ENCODE measurements around the gene USP6NL. TPM values are rescaled to one million over a fixed set of nuclear protein-coding genes. Genes with fewer than 3 reads are reported as not detected.

USP6NL gene
- total RNA-seq, 1 experiment from 2014 or later = 24.6 TPM

DNA sequence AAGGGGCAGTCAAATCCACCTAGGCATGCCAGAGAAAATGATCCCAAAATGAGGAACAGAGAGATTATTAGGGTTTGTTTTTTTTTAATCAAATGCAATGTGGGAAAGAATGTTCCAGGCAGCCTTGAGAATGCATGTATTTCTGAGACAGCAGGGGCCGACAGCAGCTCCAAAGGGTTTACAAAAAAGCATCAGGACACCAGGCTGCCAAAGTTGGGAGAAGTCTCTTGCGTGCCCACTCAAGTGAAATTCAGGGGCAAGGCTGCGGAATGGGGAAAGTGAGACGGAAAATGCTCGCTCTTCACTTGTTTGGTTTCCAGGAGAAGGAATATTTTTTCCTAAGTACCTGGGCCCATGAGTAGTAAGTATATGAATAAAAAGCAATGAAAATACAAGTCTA is 101.2 kb downstream of the USP6NL start:
- no TSS peak for BruUV-seq (replicated peaks)
- no peaks in the 10 kb centered on the region for H3K9me3 ChIP-seq (ENCODE audit: control insufficient read depth in 1 of 2, insufficient read depth in 1 of 2, low read depth in 1 of 2, low read length in 2 of 2)

DNA sequence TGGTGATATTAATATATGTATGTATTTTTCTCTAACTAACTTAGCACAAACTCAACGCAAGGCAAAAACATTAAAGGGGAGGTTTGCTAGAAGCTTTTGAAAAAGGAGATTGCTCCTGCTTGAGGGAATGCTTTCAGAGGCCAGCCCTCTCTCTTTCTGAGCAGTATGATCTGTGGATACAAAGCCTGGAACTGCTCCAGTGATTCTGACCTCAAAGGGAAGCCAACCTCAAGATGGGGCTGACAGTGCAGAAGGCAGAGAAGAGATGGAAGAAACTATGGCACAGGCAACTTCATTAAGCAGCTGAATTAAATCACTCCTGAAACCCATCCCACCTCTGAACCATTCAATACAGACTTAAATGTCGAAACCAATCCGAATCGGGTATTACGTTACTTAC is 102.4 kb downstream of the USP6NL start:
- ATAC-seq = no peak
- Histone ChIP-seq H3K79me2 (ENCODE audit: insufficient read depth, low read length) (peaks cover 6% of the 10 kb centered on the region; the same call in 1 of the 2 replicates), H4K20me1 (ENCODE audit: insufficient read depth) (no peaks in the 10 kb centered on the region), H3K4me3 (replicated peaks in 1 of 2; ENCODE audit: low read depth in 1 of 2, low read length in 2 of 2) (no peak overlapping the region), H3K27me3 (ENCODE audit: insufficient read depth, low read length) (no peaks in the 10 kb centered on the region), H3K9me3 (ENCODE audit: control insufficient read depth in 1 of 2, insufficient read depth in 1 of 2, low read depth in 1 of 2, low read length in 2 of 2) (no peaks in the 10 kb centered on the region), H2AFZ (ENCODE audit: low read depth, low read length, poor library complexity, severe bottlenecking) (no peak overlapping the region), H3K27ac (ENCODE audit: low read depth, low read length) (no peak overlapping the region), H3K9ac (ENCODE audit: low read length) (no peak overlapping the region), H3K4me1 (ENCODE audit: control insufficient read depth in 1 of 2, insufficient read depth in 2 of 2, low read length in 2 of 2) (no peaks in the 10 kb centered on the region), H3K4me2 (ENCODE audit: low read length) (no peak overlapping the region), H3K9me2 (ENCODE audit: insufficient read depth) (no peaks in the 10 kb centered on the region), H3K36me3 (ENCODE audit: control insufficient read depth in 1 of 2, insufficient read depth in 2 of 2, low read length in 2 of 2) (no peaks in the 10 kb centered on the region)
- ChIA-PET RAD21 (ENCODE audit: low non-redundant PET in 1 of 2, low total read pairs in 2 of 2, uncharacterized antibody in 2 of 2, unreplicated experiment in 2 of 2) (no interaction called here), POLR2A (no interaction called here), CTCF (no interaction called here)
- TSS peak; percentile 9 for BruUV-seq (replicated peaks)
- intact Hi-C loops (cut with micrococcal nuclease) = no loop called here
- DNase-seq (ENCODE audit: low read depth, low spot score) = no peak
- TF ChIP-seq ZFX (IDR thresholded peaks at IDR 0.05) = no peak
- TF ChIP-seq SIN3A (IDR thresholded peaks at IDR 0.05; ENCODE audit: low read depth) = no peak
- TF ChIP-seq TCF7L2 (IDR thresholded peaks at IDR 0.05; ENCODE audit: borderline replicate concordance, extremely low read depth, insufficient read depth, insufficient read length) = no peak
- TF ChIP-seq SP1 (IDR thresholded peaks at IDR 0.05; ENCODE audit: low read depth) = no peak
- TF ChIP-seq EGR1 (IDR thresholded peaks at IDR 0.05; ENCODE audit: low read depth) = no peak
- no peak for TF ChIP-seq CEBPB (IDR thresholded peaks at IDR 0.05; ENCODE audit: low read depth)
- TF ChIP-seq, protein P1, sequence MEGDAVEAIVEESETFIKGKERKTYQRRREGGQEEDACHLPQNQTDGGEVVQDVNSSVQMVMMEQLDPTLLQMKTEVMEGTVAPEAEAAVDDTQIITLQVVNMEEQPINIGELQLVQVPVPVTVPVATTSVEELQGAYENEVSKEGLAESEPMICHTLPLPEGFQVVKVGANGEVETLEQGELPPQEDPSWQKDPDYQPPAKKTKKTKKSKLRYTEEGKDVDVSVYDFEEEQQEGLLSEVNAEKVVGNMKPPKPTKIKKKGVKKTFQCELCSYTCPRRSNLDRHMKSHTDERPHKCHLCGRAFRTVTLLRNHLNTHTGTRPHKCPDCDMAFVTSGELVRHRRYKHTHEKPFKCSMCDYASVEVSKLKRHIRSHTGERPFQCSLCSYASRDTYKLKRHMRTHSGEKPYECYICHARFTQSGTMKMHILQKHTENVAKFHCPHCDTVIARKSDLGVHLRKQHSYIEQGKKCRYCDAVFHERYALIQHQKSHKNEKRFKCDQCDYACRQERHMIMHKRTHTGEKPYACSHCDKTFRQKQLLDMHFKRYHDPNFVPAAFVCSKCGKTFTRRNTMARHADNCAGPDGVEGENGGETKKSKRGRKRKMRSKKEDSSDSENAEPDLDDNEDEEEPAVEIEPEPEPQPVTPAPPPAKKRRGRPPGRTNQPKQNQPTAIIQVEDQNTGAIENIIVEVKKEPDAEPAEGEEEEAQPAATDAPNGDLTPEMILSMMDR (IDR thresholded peaks at IDR 0.05 in 2 of 3, conservative IDR thresholded peaks at IDR 0.05 in 1 of 3; ENCODE audit: borderline replicate concordance in 1 of 3, insufficient read depth in 1 of 3, low read depth in 2 of 3, low read length in 2 of 3) = no peak
- no peak for TF ChIP-seq JUND (IDR thresholded peaks at IDR 0.05)
- no peak for TF ChIP-seq YY1 (IDR thresholded peaks at IDR 0.05; ENCODE audit: extremely low read depth, insufficient replicate concordance, low read depth, low read length)
- TF ChIP-seq ZNF274 (IDR thresholded peaks at IDR 0.05; ENCODE audit: low read depth, low read length) = no peak
- TF ChIP-seq, protein P2, sequence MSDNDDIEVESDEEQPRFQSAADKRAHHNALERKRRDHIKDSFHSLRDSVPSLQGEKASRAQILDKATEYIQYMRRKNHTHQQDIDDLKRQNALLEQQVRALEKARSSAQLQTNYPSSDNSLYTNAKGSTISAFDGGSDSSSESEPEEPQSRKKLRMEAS (IDR thresholded peaks at IDR 0.05) = no peak
- no peak for TF ChIP-seq SRF (IDR thresholded peaks at IDR 0.05; ENCODE audit: low read depth)
- TF ChIP-seq, protein P3, sequence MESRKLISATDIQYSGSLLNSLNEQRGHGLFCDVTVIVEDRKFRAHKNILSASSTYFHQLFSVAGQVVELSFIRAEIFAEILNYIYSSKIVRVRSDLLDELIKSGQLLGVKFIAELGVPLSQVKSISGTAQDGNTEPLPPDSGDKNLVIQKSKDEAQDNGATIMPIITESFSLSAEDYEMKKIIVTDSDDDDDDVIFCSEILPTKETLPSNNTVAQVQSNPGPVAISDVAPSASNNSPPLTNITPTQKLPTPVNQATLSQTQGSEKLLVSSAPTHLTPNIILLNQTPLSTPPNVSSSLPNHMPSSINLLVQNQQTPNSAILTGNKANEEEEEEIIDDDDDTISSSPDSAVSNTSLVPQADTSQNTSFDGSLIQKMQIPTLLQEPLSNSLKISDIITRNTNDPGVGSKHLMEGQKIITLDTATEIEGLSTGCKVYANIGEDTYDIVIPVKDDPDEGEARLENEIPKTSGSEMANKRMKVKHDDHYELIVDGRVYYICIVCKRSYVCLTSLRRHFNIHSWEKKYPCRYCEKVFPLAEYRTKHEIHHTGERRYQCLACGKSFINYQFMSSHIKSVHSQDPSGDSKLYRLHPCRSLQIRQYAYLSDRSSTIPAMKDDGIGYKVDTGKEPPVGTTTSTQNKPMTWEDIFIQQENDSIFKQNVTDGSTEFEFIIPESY (IDR thresholded peaks at IDR 0.05; ENCODE audit: extremely low read depth, insufficient replicate concordance, low read length) = no peak
- TF ChIP-seq FOSL1 (IDR thresholded peaks at IDR 0.05; ENCODE audit: low read depth) = no peak

More for the DNA sequence above, 101.2 kb downstream of the USP6NL start:
- Histone ChIP-seq H4K20me1 (ENCODE audit: insufficient read depth) (no peaks in the 10 kb centered on the region), H3K4me2 (ENCODE audit: low read length) (no peak overlapping the region), H3K4me3 (replicated peaks in 1 of 2; ENCODE audit: low read depth in 1 of 2, low read length in 2 of 2) (no peak overlapping the region), H3K4me1 (ENCODE audit: control insufficient read depth in 1 of 2, insufficient read depth in 2 of 2, low read length in 2 of 2) (no peaks in the 10 kb centered on the region), H3K9ac (ENCODE audit: low read length) (no peak overlapping the region), H3K27ac (ENCODE audit: low read depth, low read length) (no peak overlapping the region), H3K9me2 (ENCODE audit: insufficient read depth) (no peaks in the 10 kb centered on the region), H3K27me3 (ENCODE audit: insufficient read depth, low read length) (no peaks in the 10 kb centered on the region), H3K36me3 (ENCODE audit: control insufficient read depth in 1 of 2, insufficient read depth in 2 of 2, low read length in 2 of 2) (no peaks in the 10 kb centered on the region), H2AFZ (ENCODE audit: low read depth, low read length, poor library complexity, severe bottlenecking) (no peak overlapping the region), H3K79me2 (ENCODE audit: insufficient read depth, low read length) (peaks cover 6% of the 10 kb centered on the region; the same call in 1 of the 2 replicates)
- TF ChIP-seq CEBPB (IDR thresholded peaks at IDR 0.05; ENCODE audit: low read depth) = no peak
- no peak for TF ChIP-seq EZH2phosphoT487 (IDR thresholded peaks at IDR 0.05; ENCODE audit: borderline replicate concordance)
- no peak for TF ChIP-seq EZH2 (IDR thresholded peaks at IDR 0.05)
- TF ChIP-seq FOSL1 (IDR thresholded peaks at IDR 0.05; ENCODE audit: low read depth) = no peak
- no peak for TF ChIP-seq POLR2A (IDR thresholded peaks at IDR 0.05; ENCODE audit: borderline replicate concordance, extremely low read depth, insufficient read depth, insufficient read length)
- no peak for TF ChIP-seq ELF1 (IDR thresholded peaks at IDR 0.05; ENCODE audit: borderline replicate concordance, low read depth)
- no peak for TF ChIP-seq YY1 (IDR thresholded peaks at IDR 0.05; ENCODE audit: extremely low read depth, insufficient replicate concordance, low read depth, low read length)
- no peak for TF ChIP-seq SIN3A (IDR thresholded peaks at IDR 0.05; ENCODE audit: low read depth)
- no peak for TF ChIP-seq JUND (IDR thresholded peaks at IDR 0.05)
- no peak for TF ChIP-seq POLR2AphosphoS5 (IDR thresholded peaks at IDR 0.05; ENCODE audit: low read depth, low read length)
- no peak for TF ChIP-seq TCF7L2 (IDR thresholded peaks at IDR 0.05; ENCODE audit: borderline replicate concordance, extremely low read depth, insufficient read depth, insufficient read length)
- no peak for TF ChIP-seq ZNF274 (IDR thresholded peaks at IDR 0.05; ENCODE audit: low read depth, low read length)
- intact Hi-C loops (cut with micrococcal nuclease) = no loop called here
- ATAC-seq = no peak
- POLR2A ChIA-PET = no interaction called here
- DNase-seq (ENCODE audit: low read depth, low spot score) = no peak
- RAD21 ChIA-PET (ENCODE audit: low non-redundant PET in 1 of 2, low total read pairs in 2 of 2, uncharacterized antibody in 2 of 2, unreplicated experiment in 2 of 2) = no interaction called here
- CTCF ChIA-PET = no interaction called here
